Hematopoietic multipotent progenitor cell treated with erythropoietin and hydrocortisone succinate and interleukin-3 and kit ligand, for 15 days (in vitro differentiated cells): ENCODE data around the gene AUTS2.

Source experiments
- DNase-seq: peaks from one replicate; pipeline ENCODE4 v3.0.0-alpha.2; 2015; ENCODE audit warnings: low spot score

The AUTS2 gene

GRCh38 chr7:69789563-69789962 is 191.3 kb downstream of the AUTS2 start:
- DNase-seq, result no peak

- DNase-seq, result no peak
These were observed 192.9 kb downstream of the AUTS2 start for GRCh38 chr7:69790977-69791724.

GRCh38 chr7:69791739-69792138 is 193.5 kb downstream of the AUTS2 start:
- no peak for DNase-seq

- no peak for DNase-seq
These were observed 197.7 kb downstream of the AUTS2 start for GRCh38 chr7:69795932-69796331.

- no peak for DNase-seq
These were observed 198.1 kb downstream of the AUTS2 start for GRCh38 chr7:69796416-69796815.

- no peak for DNase-seq
These were observed 200.9 kb downstream of the AUTS2 start for GRCh38 chr7:69799048-69799697.

GRCh38 chr7:69799990-69800389 is 201.7 kb downstream of the AUTS2 start:
- DNase-seq, result no peak

GRCh38 chr7:69800495-69800894 is 202.2 kb downstream of the AUTS2 start:
- DNase-seq, result peak; percentile 4

- DNase-seq, result peak; percentile 5
These were observed 203.7 kb downstream of the AUTS2 start for GRCh38 chr7:69801729-69802682.

GRCh38 chr7:69803699-69804516 is 205.6 kb downstream of the AUTS2 start:
- no peak for DNase-seq

GRCh38 chr7:69804962-69805361 is 206.7 kb downstream of the AUTS2 start:
- no peak for DNase-seq

GRCh38 chr7:69808391-69808790 is 210.1 kb downstream of the AUTS2 start:
- no peak for DNase-seq

- DNase-seq, result no peak
These were observed 213.4 kb downstream of the AUTS2 start for GRCh38 chr7:69811476-69812308.

- DNase-seq, result no peak
These were observed 214.5 kb downstream of the AUTS2 start for GRCh38 chr7:69812756-69813155.

- DNase-seq, result no peak
These were observed 215.5 kb downstream of the AUTS2 start for GRCh38 chr7:69813637-69814240.

GRCh38 chr7:69814421-69814962 is 216.2 kb downstream of the AUTS2 start:
- no peak for DNase-seq

GRCh38 chr7:69816501-69816900 is 218.2 kb downstream of the AUTS2 start:
- no peak for DNase-seq

GRCh38 chr7:69817121-69817520 is 218.8 kb downstream of the AUTS2 start:
- no peak for DNase-seq

GRCh38 chr7:69817841-69818635 is 219.8 kb downstream of the AUTS2 start:
- DNase-seq, result no peak
